HG03103 (cell line): Measurements from ENCODE around the gene NOSTRIN.
"Not testable (repeated sequence)": the region's sequence is repeated elsewhere in the genome, so short reads cannot be mapped to it uniquely, and the experiment has no call there.

ENCODE experiments used
- ATAC-seq: cut with Tn5 transposase; IDR thresholded peaks from one replicate; pipeline ENCODE4 v1.9.1; 2021; ENCODE audit warnings: low read depth; ENCODE audit not compliant: unreplicated experiment

Gene NOSTRIN

DNA sequence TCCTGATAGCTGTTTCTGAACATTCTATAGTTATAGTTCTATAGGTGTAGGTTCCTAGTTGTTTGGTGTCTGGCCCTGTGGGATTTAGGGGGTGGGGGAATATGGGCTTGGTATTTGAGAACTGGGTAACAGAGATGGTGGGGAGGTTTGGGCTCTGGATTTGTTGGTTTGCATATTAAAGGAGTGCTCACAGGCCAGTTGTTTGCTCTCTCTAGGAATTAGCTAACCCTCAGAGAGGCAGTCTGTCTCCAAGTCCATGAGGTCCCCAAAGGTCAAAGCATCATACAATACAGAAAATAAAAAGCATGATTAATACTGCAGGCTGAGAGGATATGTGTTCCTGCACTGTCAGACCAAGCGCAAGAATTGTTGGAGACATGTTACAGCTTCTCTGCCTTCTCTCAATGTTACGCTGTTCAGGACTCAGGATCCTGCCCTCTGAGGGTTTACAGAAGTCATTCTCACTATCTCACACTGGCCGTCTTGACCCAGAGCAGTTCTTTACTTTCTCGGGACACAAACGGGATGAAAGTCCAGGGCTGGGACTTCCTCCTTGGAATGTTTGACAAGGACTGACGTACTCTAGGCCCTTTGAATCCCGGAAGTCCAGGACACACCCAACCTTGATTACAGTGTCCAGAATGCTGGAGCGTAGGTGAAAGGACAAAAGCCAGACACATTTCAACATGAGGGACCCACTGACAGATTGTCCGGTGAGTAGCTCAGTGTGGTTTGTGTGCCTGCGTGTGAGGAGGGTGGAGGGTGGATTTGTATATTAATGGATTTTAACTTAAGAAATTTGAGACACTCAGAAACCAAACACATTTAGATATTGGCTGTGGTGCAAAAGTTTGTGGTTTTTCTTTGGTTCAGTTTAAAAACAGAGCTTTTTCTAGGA lies at the start of gene NOSTRIN:
Gene NOSTRIN, plus strand, starts transcription at position 677 of the 898 bp plus-strand sequence. Its CDS starts 10 bp downstream, at position 687.
- no peak for ATAC-seq

DNA sequence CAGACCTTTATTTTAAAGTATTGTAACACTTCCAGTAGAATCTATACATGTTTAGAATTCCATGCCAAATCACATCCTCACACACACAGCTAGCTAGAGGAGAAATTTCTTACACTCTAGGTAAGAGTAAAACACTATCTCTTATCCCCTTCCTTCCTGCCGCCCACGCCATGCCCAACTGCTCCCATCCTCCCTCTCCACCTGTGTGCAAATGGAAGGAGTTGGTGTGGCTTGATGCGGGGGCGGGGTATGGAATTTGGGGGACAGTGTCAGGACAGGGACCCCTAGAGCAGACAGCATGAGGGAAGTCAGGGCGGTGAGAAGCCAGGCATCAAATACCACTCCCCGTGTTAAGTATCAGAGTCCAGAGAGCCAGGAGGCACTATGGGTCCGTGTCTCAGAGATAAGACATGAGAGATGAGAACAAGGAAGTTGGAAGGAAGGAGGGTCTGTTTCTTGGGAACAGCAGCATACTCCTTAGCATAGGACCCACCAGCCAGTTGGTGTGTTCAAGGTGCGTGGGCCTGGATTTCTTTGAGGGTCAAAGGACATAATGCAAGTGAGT lies 48.6 kb upstream of the NOSTRIN start:
- ATAC-seq = no peak

- ATAC-seq = no peak
Observed at GRCh38 chr2:168757223-168757622, 45.2 kb upstream of the NOSTRIN start.

- ATAC-seq = peak; percentile 73
Observed at GRCh38 chr2:168758970-168759820, 43.2 kb upstream of the NOSTRIN start.

- ATAC-seq = no peak
Observed at GRCh38 chr2:168765401-168765800, 37.0 kb upstream of the NOSTRIN start.

DNA sequence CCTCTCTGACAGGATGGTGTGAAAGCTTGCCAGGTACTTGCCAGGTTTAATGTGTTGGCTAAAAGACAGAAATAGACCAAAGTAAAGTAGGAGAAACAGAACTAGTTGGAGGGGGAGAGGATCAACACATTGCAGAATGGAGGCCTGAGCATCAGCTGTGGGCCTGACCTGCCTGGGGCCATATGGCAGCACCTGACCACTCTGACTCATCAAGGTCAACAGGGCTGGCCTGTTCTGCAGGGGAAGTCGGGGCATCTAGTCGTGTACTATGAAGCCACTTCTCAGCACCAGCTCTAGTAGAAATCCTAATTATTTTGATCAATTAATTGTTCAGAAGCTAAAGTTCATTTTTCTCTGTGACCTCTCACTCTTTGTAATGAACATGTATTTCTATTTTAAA lies 35.8 kb upstream of the NOSTRIN start:
- no peak for ATAC-seq

DNA sequence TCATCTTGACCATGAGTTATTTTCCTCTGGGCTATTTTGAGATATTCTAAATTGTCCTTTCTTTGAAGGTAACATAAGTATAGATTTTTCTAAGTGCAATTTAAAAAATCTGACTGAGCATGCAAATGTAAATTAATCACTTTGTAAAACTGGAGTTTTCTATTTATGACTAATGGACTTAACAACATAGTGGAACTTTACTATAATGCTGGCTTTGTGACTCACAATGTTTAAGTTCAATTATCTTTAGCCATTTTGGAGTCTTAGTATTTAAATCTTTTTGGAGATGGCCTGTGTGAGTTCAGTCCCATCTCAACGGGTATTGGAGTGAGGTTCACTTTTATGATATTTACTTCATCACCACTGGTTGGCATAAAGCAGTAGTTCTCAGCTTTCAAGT lies 35.2 kb upstream of the NOSTRIN start:
- no peak for ATAC-seq

DNA sequence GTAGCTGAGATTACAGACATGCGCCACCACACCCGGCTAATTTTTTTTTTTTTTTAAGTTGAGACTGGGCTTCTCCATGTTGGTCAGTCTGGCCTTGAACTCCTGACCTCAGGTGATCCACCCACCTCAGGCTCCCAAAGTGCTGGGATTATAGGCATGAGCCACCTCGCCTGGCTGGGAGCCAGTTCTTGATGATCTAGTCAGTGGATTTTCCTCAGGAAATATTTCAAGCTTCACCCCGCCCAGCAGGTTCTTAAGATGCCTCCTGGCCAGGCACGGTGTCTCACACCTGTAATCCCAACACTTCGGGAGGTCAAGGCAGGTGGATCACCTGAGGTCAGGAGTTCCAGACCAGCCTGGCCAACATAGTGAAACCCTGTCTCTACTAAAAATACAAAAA lies 34.1 kb upstream of the NOSTRIN start:
- not testable (repeated sequence) for ATAC-seq

DNA sequence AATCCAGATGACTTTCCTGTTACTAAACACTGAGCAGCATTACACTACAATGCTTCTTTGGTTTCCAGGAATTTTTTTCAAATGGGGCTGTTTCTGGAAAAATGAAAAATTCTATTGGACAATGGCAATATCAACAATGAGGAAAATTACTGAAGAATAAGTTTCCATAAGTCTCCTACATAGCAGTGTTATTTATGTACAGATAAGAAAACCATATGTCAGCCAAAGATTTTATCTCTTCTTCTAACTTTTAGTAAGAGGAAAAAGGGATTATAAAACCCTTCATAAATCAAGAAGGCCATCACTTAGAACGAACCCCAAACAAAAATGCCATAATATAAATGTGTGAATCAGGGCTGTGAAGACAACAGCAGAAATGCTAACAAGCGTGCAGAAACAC lies 31.6 kb upstream of the NOSTRIN start:
- ATAC-seq = no peak

GRCh38 chr2:168772704-168773103 lies 29.7 kb upstream of the NOSTRIN start:
- ATAC-seq = no peak

DNA sequence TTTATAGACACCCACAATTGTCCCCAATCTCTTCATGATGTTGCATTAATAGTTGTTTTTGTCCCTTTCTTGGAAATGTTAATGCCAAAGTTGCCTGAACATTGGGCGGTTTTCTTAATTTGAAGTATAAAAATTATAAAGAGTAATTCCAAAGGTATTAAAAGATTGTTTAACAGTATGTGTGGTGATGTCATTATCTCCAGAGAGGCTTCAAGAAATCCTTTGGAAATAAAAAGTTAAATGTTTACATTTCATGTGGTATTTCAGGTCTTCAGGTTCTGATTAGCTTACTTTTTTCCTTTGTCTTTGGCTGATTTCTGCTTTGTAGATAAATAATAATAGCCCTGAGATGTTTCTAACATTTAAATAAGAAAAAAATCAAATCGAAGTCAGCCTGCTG lies 29.3 kb upstream of the NOSTRIN start:
- ATAC-seq = no peak

DNA sequence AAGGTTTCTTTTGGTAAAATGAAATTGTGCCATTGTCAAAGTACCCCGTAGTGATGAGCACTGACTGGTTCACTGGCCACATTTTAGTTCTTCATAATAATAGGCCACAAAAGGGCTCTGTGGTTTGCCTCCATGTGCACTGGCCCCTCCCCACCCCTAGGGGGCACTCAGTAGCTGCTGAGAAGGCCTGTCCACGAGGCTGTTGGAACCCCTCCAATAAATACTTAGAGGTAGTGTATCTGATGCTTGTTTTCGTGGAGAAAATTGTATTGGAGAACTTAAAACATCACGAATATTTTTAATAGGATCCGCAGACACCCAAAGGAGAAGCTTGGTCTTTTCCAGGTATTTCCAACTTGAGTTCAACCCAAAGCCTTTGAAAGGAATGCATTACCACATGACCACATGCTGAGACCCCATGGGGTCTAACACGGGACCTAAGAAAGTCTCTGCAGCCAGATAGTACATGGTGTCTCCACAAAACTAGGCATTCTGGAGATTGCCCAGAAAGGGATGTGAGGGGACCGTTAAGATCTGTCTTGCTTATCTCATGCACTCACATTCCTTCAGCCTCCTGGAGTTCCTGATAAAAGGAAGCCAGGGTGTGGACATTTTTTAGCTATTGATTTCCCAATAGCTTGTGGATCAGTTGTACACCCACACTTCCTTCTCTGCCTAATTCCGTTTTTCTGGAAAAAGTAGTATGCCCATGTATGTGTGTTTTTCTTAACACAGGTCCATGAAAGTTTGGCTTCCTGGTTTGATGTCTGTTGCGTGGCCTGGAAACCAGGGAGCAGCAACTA lies 28.5 kb upstream of the NOSTRIN start:
- ATAC-seq = peak; percentile 79

- no peak for ATAC-seq
Observed at GRCh38 chr2:168775837-168776236, 26.6 kb upstream of the NOSTRIN start.

DNA sequence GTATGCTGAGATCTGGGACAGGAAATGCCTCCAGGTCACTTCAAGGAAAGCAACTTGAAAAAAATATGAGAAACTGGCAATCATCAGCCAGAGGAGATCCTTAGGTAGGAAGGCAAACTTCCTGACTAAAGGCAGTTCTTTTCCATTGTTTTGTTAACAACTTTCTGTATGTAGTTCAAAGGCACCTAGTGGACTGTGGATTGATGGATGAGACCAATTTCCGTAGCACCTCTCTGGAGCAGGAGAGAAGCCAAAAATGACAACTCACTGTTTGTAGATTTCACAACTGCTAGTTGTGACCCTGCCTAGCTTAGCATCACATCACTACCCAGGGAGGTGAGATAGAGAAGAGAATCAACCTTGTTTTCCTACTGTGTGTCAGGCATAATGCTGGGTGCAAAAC lies 21.8 kb upstream of the NOSTRIN start:
- no peak for ATAC-seq

DNA sequence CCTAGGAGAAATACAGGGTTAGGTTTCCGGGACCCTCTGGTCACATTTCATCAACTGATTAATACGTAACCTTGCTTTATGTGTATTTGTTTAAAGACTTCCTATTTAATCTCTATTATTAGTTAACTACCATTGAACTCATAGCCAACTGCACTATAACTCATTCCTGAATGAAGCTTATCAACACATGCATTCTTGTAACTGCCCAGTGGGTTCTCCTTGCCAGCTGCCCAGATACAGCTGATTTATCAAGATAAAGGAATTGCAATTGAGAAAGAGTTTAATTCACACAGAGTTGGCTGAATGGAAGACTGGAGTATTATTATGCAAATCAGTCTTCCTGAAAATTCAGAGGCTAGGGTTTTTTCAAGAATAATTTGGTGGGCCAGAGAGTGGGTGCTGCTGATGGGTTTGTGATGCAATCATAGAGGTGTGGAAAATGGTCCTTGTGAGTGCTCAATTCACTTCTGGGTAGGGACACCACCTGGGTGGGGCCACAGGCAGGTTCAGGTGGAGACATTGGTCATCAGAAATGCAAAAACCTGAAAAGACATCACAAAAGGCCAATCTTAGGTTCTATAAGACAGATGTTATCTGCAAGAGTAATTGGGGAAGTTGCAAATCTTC lies 21.1 kb upstream of the NOSTRIN start:
- ATAC-seq = no peak

DNA sequence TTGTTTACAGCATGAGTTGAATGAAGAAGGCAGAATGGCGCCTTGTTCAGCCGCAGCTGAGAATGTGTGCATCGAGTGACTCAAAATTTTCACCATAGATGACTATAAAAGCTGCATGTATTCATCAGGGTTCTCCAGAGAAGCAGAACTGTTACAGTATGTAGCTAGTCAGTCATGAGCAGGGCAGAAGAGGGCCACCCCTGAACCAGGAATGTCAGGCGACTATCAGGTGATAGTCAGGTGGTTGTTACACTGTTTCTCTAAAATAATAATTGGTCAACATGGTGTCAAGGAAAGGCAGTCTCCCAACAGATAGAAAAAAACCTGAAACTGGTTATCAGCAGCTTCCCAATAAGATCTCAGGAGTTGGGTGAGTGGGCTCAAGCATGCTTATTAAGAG lies 20.2 kb upstream of the NOSTRIN start:
- no peak for ATAC-seq

DNA sequence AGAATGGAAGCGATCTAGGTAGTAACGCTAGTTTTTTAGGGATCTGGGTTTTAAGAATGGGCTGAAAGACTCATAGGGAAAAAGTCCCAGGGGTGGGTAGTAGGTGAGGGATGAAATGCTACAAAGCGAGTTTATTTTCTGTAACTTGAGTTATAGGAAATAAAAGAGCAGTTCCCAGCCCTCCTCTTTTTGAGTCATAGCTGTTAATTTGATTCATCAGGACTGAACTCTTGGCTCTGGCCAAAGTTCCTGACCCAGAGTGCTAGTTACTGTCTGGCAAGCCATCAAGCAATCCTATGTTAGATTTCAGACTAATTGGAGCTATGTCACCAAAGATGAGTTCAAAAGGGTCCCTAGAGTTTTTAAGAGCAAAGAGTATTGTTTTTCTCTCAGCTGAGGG lies 17.4 kb upstream of the NOSTRIN start:
- ATAC-seq = no peak

DNA sequence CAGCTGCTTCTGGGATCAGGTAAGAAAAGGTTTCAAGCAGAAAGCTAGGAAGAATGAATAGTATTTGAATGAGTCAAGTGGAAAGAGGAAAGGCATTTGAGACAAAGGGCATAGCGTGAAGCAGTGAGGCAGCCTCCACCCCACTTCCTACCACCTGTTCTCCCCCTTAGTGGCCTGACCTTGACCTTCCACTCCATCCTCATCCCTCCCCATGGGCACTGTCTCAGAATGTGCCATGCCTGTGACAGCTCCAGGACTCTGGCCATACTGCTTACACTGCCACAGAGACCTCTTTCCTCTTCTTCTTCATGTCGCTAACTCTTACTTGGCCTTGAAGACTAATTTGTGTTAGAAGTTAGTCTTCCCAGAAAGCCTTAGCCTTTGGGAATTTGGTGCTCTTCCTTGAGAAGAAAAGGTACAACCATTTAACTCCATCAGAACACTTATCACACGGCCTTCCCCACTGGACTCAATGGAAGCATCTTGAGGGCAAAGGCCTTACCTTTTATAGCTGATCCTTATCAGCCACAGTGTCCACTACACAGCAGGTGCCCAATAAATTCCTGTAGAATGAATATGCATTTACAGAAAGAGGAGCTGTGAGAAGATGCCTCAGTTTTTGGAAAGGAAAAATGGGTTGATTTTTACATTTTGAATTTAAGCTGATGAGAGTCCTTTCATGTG lies 15.2 kb upstream of the NOSTRIN start:
- ATAC-seq = no peak

DNA sequence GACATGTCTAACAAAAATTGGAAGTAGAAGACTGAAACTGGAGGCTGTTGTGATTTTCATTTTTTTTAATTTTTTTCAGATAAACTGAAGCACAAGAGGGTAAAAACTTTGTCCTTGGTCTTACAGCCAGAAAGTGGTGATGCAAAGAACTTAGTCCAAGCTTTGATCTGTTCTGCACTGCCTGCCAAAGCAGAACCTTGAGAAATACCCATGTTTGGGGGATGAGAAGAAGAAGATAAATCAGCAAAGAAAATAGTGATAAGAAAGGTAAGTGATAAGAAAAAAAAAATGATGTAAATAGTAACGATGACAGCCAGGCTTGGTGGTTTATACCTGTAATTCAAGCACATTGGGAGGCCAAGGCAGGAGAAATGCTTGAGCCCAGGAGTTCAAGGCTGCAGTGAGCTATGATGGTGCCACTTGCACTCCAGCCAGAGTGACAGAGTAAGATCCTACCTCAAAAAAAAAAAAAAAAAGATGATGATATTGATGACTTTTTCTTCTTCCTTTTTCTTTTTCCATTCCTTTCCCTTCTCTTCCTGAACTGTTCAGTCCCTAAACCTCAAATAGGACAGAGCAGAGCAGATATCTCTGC lies 14.6 kb upstream of the NOSTRIN start:
- ATAC-seq = no peak
